Loucy (cell line): ENCODE results near the gene HOXD13.

Experiments
- H2AFZ ChIP-seq: fragments of 200-600 bp; sonication (generic); 2 replicates; pipeline ENCODE4 v1.6.0; 2016; ENCODE audit warnings: antibody characterized with exemption, mild to moderate bottlenecking, low read length, moderate library complexity
- H3F3A ChIP-seq: fragments of 200-600 bp; 2 replicates; pipeline ENCODE4 v1.6.0; 2016; ENCODE audit warnings: antibody characterized with exemption, low read depth, mild to moderate bottlenecking
- H3K27me3 ChIP-seq: fragments of 200-600 bp; sonication (generic); 2 replicates; pipeline ENCODE4 v1.6.1; 2014; ENCODE audit warnings: low read length, mild to moderate bottlenecking; ENCODE audit not compliant: insufficient read depth, poor library complexity, severe bottlenecking
- H3K36me3 ChIP-seq: fragments of 200-600 bp; sonication (generic); 2 replicates; pipeline ENCODE4 v1.6.1; 2016; ENCODE audit warnings: low read length; ENCODE audit not compliant: insufficient read depth
- H3K4me1 ChIP-seq: fragments of 200-600 bp; sonication (generic); 2 replicates; pipeline ENCODE4 v1.5.1; 2014; ENCODE audit warnings: low read length, mild to moderate bottlenecking; ENCODE audit not compliant: insufficient read depth, poor library complexity, severe bottlenecking
- H3K4me2 ChIP-seq: fragments of 200-600 bp; sonication (generic); 2 replicates; pipeline ENCODE4 v1.6.0; 2014; ENCODE audit warnings: antibody characterized with exemption, low read length, low read depth, mild to moderate bottlenecking; ENCODE audit not compliant: poor library complexity, severe bottlenecking
- H3K4me3 ChIP-seq: fragments of 200-600 bp; sonication (generic); 2 replicates; pipeline ENCODE4 v1.5.1; 2014; ENCODE audit warnings: low read length, mild to moderate bottlenecking, mixed read lengths; ENCODE audit not compliant: poor library complexity, severe bottlenecking
- H3K79me2 ChIP-seq: fragments of 200-600 bp; sonication (generic); 2 replicates; pipeline ENCODE4 v1.6.1; 2014; ENCODE audit warnings: low read length; ENCODE audit not compliant: insufficient read depth
- H3K9ac ChIP-seq: fragments of 200-600 bp; sonication (generic); 2 replicates; pipeline ENCODE4 v1.6.0; 2014; ENCODE audit warnings: mild to moderate bottlenecking, low read depth, low read length, moderate library complexity; ENCODE audit not compliant: poor library complexity, severe bottlenecking
- H3K9me2 ChIP-seq: fragments of 200-600 bp; sonication (generic); replicated peaks from 2 replicates; pipeline ENCODE4 v1.6.1; 2016; ENCODE audit warnings: low read depth, low read length, mixed read lengths
- H3K9me3 ChIP-seq: fragments of 200-600 bp; sonication (generic); 2 replicates; pipeline ENCODE4 v1.6.1; 2014; ENCODE audit warnings: mild to moderate bottlenecking, antibody characterized with exemption, low read length, low read depth; ENCODE audit not compliant: insufficient read depth
- H4K20me1 ChIP-seq: fragments of 200-600 bp; sonication (generic); 2 replicates; pipeline ENCODE4 v1.6.0; 2014; ENCODE audit warnings: antibody characterized with exemption, low read length, mild to moderate bottlenecking; ENCODE audit not compliant: insufficient read depth, poor library complexity, severe bottlenecking
- EZH2phosphoT487 ChIP-seq: fragments of 200-600 bp; IDR thresholded peaks from 2 replicates; pipeline ENCODE4 v1.6.1; 2018; ENCODE audit warnings: antibody characterized with exemption, mild to moderate bottlenecking, moderate library complexity, borderline replicate concordance
- TF ChIP-seq, protein P1 (sequence below): fragments of 200-600 bp; sonication (generic); conservative IDR thresholded peaks from 2 replicates; pipeline ENCODE4 v1.5.1; 2014; ENCODE audit warnings: mild to moderate bottlenecking, antibody characterized with exemption, low read length

HOXD13 gene

DNA sequence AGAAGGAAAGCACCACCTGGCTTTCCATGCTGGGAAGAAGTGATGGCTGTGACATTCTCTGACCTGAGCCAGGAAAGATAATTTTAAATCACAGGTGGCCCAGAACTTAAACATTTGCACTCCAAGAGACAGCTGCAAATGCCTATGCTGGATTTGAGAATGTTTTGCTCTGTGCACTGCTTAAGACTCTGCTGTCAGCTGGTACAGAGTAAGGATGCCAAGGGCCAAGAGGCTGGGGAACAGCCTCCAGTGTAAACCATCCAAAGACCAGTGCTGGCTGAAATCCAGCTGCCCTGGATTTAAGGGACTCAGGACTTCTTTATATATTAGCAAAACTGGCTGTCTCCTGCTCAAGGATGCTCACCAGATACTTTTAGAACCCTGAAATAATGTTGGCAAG, 40.9 kb downstream of the HOXD13 start:
- Histone ChIP-seq H3K79me2 (no peaks in the 10 kb centered on the region), H3K36me3 (no peaks in the 10 kb centered on the region), H3K27me3 (no peaks in the 10 kb centered on the region), H3K4me2 (no peak overlapping the region), H3K9me2 (no peaks in the 10 kb centered on the region), H3K4me1 (peaks cover 4% of the 10 kb centered on the region), H3K9ac (no peak overlapping the region), H3K9me3 (no peaks in the 10 kb centered on the region), H3K4me3 (no peak overlapping the region), H3F3A (no peaks in the 10 kb centered on the region), H4K20me1 (no peaks in the 10 kb centered on the region), H2AFZ (no peak overlapping the region)
- TF ChIP-seq, protein P1, sequence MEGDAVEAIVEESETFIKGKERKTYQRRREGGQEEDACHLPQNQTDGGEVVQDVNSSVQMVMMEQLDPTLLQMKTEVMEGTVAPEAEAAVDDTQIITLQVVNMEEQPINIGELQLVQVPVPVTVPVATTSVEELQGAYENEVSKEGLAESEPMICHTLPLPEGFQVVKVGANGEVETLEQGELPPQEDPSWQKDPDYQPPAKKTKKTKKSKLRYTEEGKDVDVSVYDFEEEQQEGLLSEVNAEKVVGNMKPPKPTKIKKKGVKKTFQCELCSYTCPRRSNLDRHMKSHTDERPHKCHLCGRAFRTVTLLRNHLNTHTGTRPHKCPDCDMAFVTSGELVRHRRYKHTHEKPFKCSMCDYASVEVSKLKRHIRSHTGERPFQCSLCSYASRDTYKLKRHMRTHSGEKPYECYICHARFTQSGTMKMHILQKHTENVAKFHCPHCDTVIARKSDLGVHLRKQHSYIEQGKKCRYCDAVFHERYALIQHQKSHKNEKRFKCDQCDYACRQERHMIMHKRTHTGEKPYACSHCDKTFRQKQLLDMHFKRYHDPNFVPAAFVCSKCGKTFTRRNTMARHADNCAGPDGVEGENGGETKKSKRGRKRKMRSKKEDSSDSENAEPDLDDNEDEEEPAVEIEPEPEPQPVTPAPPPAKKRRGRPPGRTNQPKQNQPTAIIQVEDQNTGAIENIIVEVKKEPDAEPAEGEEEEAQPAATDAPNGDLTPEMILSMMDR: no peak
- TF ChIP-seq EZH2phosphoT487: no peak

DNA sequence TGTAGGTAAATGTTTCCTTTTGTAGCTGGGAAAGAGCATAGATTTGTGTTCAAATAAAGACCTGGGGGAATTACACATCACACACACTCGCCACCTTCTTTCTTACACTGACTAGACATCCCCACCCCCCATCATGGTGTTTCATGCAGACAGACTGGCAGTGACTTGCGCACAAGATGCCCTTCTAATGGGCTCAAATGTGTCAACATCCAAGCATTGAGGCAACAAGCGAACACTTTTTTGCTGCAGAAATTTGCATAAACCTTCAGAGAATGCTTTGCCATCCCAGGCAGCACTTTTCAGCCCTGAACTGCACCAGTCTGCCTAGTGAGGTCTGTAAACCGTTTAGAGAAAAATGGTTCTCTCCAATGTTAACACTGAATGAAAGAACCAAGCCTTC, 41.5 kb downstream of the HOXD13 start:
- Histone ChIP-seq H3K9me3 (no peaks in the 10 kb centered on the region), H3K9ac (no peak overlapping the region)

DNA sequence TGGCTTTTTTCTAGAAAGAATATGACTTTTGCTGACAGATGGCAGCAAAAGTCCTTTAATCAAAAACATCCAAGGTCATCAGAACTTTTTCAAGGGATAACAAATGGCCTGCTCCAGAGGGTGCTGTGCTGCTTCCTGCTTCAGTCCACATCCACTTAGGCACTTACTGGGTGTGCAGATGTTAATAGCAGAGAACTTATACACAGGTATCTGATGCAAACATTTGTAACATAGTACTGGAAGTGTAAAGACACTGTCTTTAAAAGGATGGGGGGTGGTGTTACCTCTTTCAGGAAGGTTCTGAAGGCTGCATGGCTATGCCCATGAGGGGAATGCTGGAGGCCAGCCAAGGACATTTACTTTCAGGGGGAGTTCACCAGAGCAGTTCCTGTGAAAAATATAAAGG, 42.5 kb downstream of the HOXD13 start:
- H3K9me2 ChIP-seq: no peaks in the 10 kb centered on the region
- H3K9ac ChIP-seq: no peak overlapping the region
- no peak for TF ChIP-seq EZH2phosphoT487
- TF ChIP-seq, protein P1: peak; percentile 25; the same call in 1 of the 2 replicates
- H3K4me1 ChIP-seq: peaks cover 5% of the 10 kb centered on the region
- H3K36me3 ChIP-seq: no peaks in the 10 kb centered on the region
- no peak overlapping the region for H3K4me3 ChIP-seq
- no peaks in the 10 kb centered on the region for H3K9me3 ChIP-seq
- no peak overlapping the region for H3K4me2 ChIP-seq
- H3K79me2 ChIP-seq: no peaks in the 10 kb centered on the region
- H2AFZ ChIP-seq: no peak overlapping the region
- no peaks in the 10 kb centered on the region for H4K20me1 ChIP-seq
- no peaks in the 10 kb centered on the region for H3K27me3 ChIP-seq
- H3F3A ChIP-seq: no peaks in the 10 kb centered on the region

More for the DNA sequence above, 41.5 kb downstream of the HOXD13 start:
- H3K9me2 ChIP-seq: no peaks in the 10 kb centered on the region
- no peak overlapping the region for H3K4me2 ChIP-seq
- no peaks in the 10 kb centered on the region for H3F3A ChIP-seq
- TF ChIP-seq, protein P1: no peak
- no peak for TF ChIP-seq EZH2phosphoT487
- H3K27me3 ChIP-seq: no peaks in the 10 kb centered on the region
- no peak overlapping the region for H2AFZ ChIP-seq
- H4K20me1 ChIP-seq: no peaks in the 10 kb centered on the region
- no peaks in the 10 kb centered on the region for H3K36me3 ChIP-seq
- H3K4me1 ChIP-seq: peaks cover 4% of the 10 kb centered on the region
- no peak overlapping the region for H3K4me3 ChIP-seq
- no peaks in the 10 kb centered on the region for H3K79me2 ChIP-seq
